Central memory CD8-positive, alpha-beta T cell (primary cell): ENCODE results near the gene SULF2.
A peak's percentile ranks its signal among the peaks of the same experiment; 100 is the strongest.

Source experiments
- ATAC-seq: fragments of 150-1000 bp; cut with Tn5 transposase; replicated peaks from 2 replicates; pipeline ENCODE4 v1.10.0; 2022; ENCODE audit warnings: mild to moderate bottlenecking, moderate FRiP score, moderate number of reproducible peaks; ENCODE audit not compliant: poor library complexity, severe bottlenecking; ENCODE audit errors: extremely low read depth
- DNase-seq, 2 donors: peaks; one replicate each; pipeline ENCODE4 v3.0.0; 2021; ENCODE audit warnings: low spot score in 2 of 2
- H3K27ac Mint-ChIP-seq: one replicate; pipeline ENCODE4 v1.8.0; 2022; ENCODE audit warnings: low read depth, mild to moderate bottlenecking, moderate library complexity, mixed read lengths
- H3K27me3 Mint-ChIP-seq: one replicate; pipeline ENCODE4 v1.8.0; 2022; ENCODE audit warnings: mixed read lengths
- H3K36me3 Mint-ChIP-seq: one replicate; pipeline ENCODE4 v1.8.0; 2022; ENCODE audit warnings: mild to moderate bottlenecking, moderate library complexity, mixed read lengths; ENCODE audit not compliant: insufficient read depth
- H3K4me1 Mint-ChIP-seq: one replicate; pipeline ENCODE4 v1.8.0; 2022; ENCODE audit warnings: mixed read lengths
- H3K4me3 Mint-ChIP-seq: one replicate; pipeline ENCODE4 v1.8.0; 2022; ENCODE audit warnings: mild to moderate bottlenecking, moderate library complexity, mixed read lengths
- H3K9me3 Mint-ChIP-seq: one replicate; pipeline ENCODE4 v1.8.0; 2022; ENCODE audit warnings: mixed read lengths

SULF2 gene

DNA sequence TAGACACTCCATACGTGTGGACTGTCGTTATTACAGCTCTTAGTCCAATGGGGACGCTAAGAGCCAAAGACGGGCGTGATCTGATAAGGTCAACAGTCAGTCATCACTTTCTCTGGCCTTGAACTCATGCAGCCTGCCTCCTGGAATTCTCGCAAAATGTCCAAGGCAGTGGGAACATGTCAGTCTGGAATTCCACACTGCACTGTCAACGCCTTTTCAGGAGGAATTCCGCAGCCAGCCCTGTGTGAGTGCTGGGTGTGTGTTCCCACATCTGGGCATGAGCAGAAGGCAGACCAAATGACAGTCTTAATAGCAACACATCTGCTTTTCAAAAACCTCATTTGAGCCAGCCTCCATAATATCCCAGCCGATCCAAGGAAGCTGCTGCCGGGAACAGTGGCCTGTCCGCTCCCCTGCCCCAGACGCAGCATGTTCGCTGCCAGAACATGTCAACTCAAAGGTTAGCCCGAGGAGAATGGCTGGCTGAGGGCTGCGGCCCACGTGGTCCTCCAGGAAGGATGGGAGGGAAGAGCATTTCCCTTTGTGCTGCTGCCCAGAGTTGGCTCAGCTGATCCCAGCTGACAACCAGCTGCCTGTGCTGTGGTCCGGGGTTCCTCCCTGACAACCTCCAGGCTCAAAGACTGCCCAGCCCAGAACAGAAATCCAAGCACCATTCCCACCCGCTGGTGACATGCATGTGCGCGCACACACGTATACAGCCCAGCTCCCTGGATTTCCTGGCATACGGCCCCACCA, 103.1 kb downstream of the SULF2 start:
- Mint-ChIP-seq H3K36me3 (peaks cover 2% of the 10 kb centered on the region), H3K9me3 (no peaks in the 10 kb centered on the region), H3K4me3 (no peak overlapping the region), H3K27ac (no peak overlapping the region), H3K4me1 (peaks cover 8% of the 10 kb centered on the region), H3K27me3 (peaks cover 22% of the 10 kb centered on the region)
- DNase-seq: no peak
- no peak for ATAC-seq

DNA sequence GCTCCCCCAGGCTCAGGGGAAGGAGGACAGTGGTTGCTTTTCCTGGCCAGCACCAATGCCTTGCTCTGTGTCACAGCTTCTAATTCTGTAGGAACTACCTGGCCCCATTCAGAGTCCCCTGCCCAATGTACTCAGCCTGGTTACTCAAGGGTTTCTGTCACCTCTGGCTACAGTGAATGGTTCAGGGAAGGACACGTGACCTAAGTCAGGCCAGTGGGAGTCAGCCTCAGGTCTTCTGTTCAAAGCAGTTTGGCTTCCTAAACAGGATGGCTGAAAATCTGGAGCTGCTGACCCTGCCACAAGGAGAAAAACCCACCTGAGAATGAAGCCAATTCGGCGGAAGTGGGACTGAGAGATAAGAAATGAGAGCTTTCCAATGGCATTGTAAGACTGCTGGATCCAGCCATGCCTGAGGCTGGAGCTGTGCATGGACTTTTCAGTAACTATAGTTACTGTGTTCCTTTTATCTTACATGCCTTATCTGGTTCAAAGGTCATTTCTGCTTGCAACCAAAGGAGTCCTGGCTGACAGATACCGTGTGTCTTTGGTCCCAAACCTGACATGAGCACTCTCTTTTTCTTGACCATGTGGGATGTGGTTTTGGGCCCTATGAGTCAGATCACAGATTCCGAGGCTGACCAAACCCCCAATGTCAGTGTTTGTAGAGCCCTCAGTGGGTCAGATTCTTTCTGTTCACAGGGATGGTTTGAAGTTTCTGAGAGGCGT, 104.3 kb downstream of the SULF2 start:
- ATAC-seq: no peak
- peaks cover 8% of the 10 kb centered on the region for H3K4me1 Mint-ChIP-seq
- peaks cover 2% of the 10 kb centered on the region for H3K36me3 Mint-ChIP-seq
- no peaks in the 10 kb centered on the region for H3K9me3 Mint-ChIP-seq
- H3K27me3 Mint-ChIP-seq: peaks cover 20% of the 10 kb centered on the region
- H3K4me3 Mint-ChIP-seq: no peak overlapping the region
- DNase-seq: no peak
- no peak overlapping the region for H3K27ac Mint-ChIP-seq

DNA sequence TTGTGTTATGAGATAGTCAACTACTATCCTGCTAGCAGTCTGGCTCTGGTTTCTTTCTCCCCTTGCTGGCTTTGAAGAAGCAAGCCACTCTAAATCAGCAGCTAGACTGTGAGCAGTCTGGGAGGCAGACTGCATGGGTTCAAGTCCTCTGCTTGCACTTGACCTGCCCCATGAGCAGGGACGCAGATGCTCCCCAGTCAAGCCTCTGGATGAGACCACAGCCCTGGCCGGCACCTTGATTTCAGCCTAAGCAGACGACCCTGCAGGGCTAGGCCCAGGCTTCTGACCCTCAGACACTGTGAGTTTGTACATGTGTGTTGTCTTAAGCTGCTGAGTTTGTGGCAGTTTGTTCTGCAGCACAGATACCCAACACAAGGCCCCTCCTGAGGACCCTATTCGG, 105.8 kb downstream of the SULF2 start:
- Mint-ChIP-seq H3K4me1 (peaks cover 8% of the 10 kb centered on the region), H3K27ac (peak overlapping the region; percentile 25), H3K4me3 (no peak overlapping the region), H3K27me3 (peaks cover 20% of the 10 kb centered on the region), H3K9me3 (no peaks in the 10 kb centered on the region), H3K36me3 (peaks cover 2% of the 10 kb centered on the region)
- DNase-seq (no peak), ATAC-seq (no peak)

DNA sequence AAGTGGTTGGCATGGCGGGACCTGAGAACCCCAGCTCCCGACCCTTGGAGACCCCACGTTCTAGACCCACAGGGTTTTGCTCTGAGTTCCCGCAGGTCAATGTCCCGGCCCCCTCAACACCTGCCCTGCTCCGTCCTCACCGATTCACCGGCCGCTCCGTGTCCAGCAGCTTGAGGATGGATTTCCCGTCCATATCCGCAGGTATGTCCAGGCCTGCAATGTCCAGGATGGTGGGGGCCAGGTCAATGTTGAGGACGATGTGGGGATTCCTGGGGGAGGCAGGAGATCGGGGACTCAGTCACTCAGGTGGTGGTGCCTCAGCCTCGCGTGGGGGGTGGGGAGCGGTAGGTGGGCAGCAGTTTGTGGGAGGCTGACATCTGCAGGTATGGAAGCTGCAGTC, 106.7 kb downstream of the SULF2 start:
- Mint-ChIP-seq H3K27me3 (peaks cover 18% of the 10 kb centered on the region), H3K9me3 (no peaks in the 10 kb centered on the region), H3K4me1 (peaks cover 8% of the 10 kb centered on the region), H3K27ac (no peak overlapping the region), H3K4me3 (no peak overlapping the region), H3K36me3 (peaks cover 2% of the 10 kb centered on the region)
- no peak for DNase-seq
- ATAC-seq: no peak

DNA sequence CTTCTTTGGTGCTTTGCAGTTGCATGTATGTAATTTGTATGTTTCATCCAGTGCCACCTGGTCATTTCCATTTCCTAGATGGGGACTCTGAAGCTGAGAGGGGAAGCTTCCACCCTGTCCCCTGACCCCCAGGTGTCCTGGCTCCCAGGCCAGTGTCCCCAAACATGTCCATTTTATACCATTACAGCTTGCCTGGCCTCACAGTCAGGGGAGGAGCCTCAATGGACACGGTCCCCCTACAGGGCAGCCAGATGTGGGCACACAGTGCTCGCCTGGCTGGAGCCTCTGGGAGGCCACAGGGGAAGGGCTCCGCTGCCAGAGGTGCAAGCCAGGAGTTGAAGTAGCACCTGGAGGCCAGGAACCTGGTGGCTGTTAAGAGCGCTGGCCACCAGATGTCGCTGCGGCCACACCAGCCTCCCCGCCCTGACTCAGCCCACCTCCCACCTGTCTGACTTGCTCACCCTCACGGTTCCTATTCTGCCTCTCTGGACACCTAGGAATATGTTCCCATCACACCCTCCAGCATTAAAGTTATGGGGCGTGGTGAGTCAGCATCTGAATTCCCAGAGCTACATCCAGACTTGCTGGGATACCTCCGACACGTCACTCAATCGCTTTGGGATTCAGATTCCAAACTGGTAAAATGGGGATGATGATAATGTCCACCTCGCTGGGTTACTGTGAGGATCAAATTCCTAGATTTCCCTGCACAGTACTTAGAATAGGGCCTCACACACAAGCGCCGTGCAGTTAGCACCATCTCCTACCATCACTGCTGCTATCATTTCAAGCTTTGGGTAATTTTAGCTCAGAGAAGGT, 107.4 kb downstream of the SULF2 start:
- Mint-ChIP-seq H3K9me3 (no peaks in the 10 kb centered on the region), H3K27ac (no peak overlapping the region), H3K4me1 (peaks cover 8% of the 10 kb centered on the region), H3K27me3 (peaks cover 11% of the 10 kb centered on the region), H3K4me3 (no peak overlapping the region), H3K36me3 (peaks cover 2% of the 10 kb centered on the region)
- DNase-seq (peak; percentile 18 to 29), ATAC-seq (peak; percentile 43)

DNA sequence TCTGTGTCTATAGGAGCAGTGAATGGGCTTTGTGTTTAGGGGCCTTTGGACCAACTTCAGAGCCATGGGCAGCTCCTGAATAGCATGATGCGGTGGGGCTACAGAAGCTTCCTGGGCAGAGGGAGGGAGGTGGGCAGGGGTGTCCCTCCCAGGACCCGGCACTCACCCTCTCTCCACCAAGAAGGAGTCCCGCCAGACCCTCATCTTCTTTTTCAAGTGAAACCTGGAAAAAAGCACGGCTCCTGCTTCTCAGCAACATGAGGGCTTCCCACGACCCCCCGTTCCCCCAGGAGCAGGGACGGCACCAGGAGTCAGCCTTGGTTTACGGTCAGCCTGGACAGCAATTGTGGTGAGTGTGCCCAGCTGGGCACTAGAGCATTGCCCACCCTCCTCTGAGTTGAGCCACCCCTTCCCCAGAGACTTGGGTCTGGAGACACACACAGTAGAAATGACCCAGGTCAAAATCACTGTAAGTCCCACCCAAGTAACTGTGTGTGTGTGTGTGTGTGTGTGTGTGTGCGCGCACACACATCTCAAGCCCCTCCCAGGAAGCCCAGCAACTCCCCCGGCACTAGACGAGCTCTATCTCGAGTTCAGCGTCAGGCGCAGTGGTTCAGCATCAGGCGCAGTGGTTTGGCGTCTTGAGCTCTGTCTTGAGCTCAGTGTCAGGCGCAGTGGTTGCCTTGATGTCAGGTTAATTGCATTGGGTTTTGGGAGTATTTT, 108.2 kb downstream of the SULF2 start:
- DNase-seq: no peak
- Mint-ChIP-seq H3K27me3 (peaks cover 10% of the 10 kb centered on the region), H3K27ac (no peak overlapping the region), H3K4me3 (no peak overlapping the region), H3K9me3 (no peaks in the 10 kb centered on the region), H3K36me3 (peaks cover 2% of the 10 kb centered on the region), H3K4me1 (peaks cover 8% of the 10 kb centered on the region)
- ATAC-seq: no peak

DNA sequence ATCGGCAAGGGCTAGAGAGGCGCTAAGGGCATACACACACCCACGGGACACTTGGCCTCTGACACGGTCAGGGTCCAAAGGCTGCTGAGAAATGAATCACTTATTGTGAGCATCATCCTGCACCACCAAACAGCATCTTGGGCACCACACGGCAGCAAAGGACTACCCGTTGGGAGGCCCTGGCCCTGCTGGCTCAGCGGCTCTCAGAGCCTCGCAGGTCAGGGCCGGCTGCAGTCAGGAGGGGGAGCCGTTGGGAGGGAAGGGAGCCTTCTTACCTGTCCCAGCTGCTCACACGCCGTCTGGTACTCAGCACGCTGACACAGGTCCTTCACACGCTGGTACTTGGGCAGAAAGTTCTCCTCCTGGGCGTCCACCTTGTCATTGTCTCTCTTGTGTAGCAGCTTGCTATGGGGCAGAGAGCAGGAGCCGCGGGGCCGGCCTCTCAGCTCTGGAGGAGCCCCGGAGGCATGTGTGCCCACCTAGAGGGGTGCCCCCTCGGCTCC, 109.0 kb downstream of the SULF2 start:
- Mint-ChIP-seq H3K9me3 (no peaks in the 10 kb centered on the region), H3K4me3 (no peak overlapping the region), H3K4me1 (peaks cover 8% of the 10 kb centered on the region), H3K36me3 (peaks cover 2% of the 10 kb centered on the region), H3K27me3 (peaks cover 10% of the 10 kb centered on the region), H3K27ac (no peak overlapping the region)
- no peak for DNase-seq
- no peak for ATAC-seq

DNA sequence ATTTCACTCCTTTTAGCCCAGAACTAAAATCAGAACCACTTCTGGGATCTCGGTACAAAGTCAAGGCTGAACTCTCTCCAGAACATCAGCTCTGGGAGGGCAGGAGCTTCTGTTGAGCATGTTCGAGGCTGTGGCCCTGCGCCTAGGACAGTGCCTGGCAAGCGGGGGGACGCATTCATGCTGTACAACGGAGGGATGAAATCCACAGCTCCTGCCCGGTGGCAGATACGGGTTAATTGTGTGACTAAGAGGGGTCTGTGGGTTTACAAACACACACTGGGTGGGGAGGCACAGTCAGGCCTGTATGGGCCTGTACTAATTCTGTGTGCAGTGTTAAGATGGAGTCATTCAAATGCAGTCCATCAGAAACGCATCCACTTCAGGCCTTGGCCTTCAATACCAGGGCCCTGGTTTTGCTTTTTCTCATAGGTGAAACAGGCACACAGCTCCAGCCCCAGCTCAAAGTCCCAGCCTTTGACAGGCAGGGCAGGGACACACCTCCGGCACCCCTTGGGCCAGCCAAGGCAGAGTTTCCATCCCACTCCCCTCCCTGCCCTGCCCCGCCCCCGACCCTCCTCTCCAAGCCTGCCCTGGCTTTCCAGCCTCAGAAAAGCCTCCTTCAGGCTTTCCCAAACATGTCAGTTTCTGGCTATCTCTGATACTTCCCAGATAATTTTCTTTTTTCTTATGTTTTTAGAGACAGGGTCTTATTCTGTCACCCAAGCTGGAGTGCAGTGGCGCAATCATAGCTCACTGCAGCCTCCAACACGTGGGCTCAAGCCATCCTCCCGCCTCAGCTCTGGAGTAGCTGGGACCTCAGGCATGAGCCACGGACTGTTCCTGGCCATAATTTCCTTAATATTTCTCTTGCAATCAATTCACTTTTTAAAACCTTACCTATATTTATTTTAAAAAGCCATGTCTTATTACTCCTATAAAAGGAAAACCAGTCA, 109.8 kb downstream of the SULF2 start:
- Mint-ChIP-seq H3K27me3 (peaks cover 10% of the 10 kb centered on the region), H3K4me3 (no peak overlapping the region), H3K4me1 (peaks cover 8% of the 10 kb centered on the region), H3K36me3 (peaks cover 2% of the 10 kb centered on the region), H3K27ac (no peak overlapping the region), H3K9me3 (no peaks in the 10 kb centered on the region)
- no peak for DNase-seq
- ATAC-seq: no peak

DNA sequence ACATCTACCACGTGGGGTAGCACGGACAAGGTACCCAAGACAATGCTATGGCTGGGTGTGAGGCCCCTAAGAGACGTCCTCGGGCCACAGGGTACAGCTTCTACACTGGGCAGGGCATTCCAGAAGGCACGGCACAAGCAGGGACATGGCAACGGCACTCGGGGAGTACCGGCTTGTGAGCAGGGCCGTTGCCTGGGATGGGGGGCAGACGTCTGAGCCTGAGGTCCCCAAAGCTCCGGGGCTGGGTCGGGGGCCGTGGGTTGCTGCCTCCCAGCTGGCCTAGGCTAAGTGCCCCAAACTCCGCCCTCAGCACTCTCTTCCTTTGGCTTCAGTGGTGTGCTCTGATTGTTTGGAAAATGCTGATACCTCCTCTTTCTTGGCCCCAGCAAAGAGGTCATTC, 110.6 kb downstream of the SULF2 start:
- H3K4me1 Mint-ChIP-seq: peaks cover 8% of the 10 kb centered on the region
- no peak for ATAC-seq
- H3K9me3 Mint-ChIP-seq: no peaks in the 10 kb centered on the region
- peaks cover 2% of the 10 kb centered on the region for H3K36me3 Mint-ChIP-seq
- no peak overlapping the region for H3K4me3 Mint-ChIP-seq
- DNase-seq: no peak
- no peak overlapping the region for H3K27ac Mint-ChIP-seq
- H3K27me3 Mint-ChIP-seq: peaks cover 10% of the 10 kb centered on the region

DNA sequence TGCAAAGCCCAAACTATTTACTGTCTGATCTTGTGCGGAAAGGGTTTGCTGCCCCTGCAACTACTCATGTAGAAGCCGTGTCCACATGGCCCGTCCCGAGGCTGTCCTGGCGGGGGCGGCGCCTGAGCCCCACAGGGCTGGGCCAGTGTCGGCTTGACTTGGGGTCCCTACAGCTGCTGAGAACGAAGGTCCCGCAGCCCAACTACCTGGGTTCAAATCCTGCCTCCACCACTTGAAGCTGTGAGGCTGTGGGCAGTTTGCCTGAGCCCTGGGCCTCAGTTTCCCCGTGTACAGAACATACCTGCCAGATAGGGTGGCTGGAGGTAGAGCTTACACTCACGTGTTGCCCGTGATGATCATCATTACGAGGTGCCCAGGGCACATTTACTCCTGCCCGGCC, 111.1 kb downstream of the SULF2 start:
- no peak for DNase-seq

DNA sequence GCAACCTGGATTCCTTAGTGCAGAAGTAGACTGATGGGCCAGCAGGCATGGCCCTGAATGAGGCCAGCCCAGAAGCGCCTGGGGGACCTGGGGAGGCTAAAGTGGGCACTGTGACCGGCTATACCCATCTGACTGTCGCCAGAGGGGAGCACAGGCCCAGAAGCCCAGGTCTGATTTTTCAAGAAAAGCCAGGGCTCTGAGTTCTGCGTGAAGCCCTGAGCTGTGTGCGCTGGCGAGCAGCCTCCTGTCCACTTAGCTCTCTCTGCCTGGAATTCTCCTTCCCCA, 111.7 kb downstream of the SULF2 start:
- no peak for ATAC-seq
- Mint-ChIP-seq H3K27ac (no peak overlapping the region), H3K4me1 (no peaks in the 10 kb centered on the region)

More for the DNA sequence above, 111.1 kb downstream of the SULF2 start:
- H3K4me1 Mint-ChIP-seq: peaks cover 4% of the 10 kb centered on the region
- H3K9me3 Mint-ChIP-seq: no peaks in the 10 kb centered on the region
- ATAC-seq: no peak
- H3K27me3 Mint-ChIP-seq: peaks cover 6% of the 10 kb centered on the region
- H3K36me3 Mint-ChIP-seq: peaks cover 2% of the 10 kb centered on the region
- H3K27ac Mint-ChIP-seq: no peak overlapping the region
- no peak overlapping the region for H3K4me3 Mint-ChIP-seq

More for the DNA sequence above, 111.7 kb downstream of the SULF2 start:
- no peak for DNase-seq
- H3K27me3 Mint-ChIP-seq: peaks cover under 1% of the 10 kb centered on the region
- H3K36me3 Mint-ChIP-seq: peaks cover 6% of the 10 kb centered on the region
- H3K4me3 Mint-ChIP-seq: no peak overlapping the region
- no peaks in the 10 kb centered on the region for H3K9me3 Mint-ChIP-seq
